Chondrocyte (in vitro differentiated cells): ENCODE measurements around the gene DENND4A. TPM values are rescaled to one million over a fixed set of nuclear protein-coding genes. Genes with fewer than 3 reads are reported as not detected.
A peak's percentile ranks its signal among the peaks of the same experiment; 100 is the strongest.

Experiments
- DNase-seq: peaks from one replicate; pipeline ENCODE4 v3.0.0; 2021; ENCODE audit warnings: mixed read lengths, low spot score
- H3K27ac Mint-ChIP-seq: one replicate; pipeline ENCODE4 v1.8.0; 2021; ENCODE audit warnings: mild to moderate bottlenecking, moderate library complexity, mixed read lengths; ENCODE audit not compliant: unreplicated experiment
- H3K27me3 Mint-ChIP-seq: 2 replicates; pipeline ENCODE4 v1.8.0; 2021; ENCODE audit warnings: low read depth, mixed read lengths
- H3K36me3 Mint-ChIP-seq: 2 replicates; pipeline ENCODE4 v1.8.0; 2021; ENCODE audit warnings: low read depth, mixed read lengths
- H3K4me1 Mint-ChIP-seq: 2 replicates; pipeline ENCODE4 v1.8.0; 2021; ENCODE audit warnings: low read depth, mild to moderate bottlenecking, mixed read lengths
- H3K4me3 Mint-ChIP-seq: one replicate; pipeline ENCODE4 v1.8.0; 2021; ENCODE audit warnings: mild to moderate bottlenecking, moderate library complexity, mixed read lengths; ENCODE audit not compliant: unreplicated experiment
- H3K9me3 Mint-ChIP-seq: 2 replicates; pipeline ENCODE4 v1.8.0; 2021; ENCODE audit warnings: low read depth, mixed read lengths
- total RNA-seq: library from RNA; stranded (reverse); gene quantifications from 3 replicates; pipeline ENCODE4 v1.2.1, GENCODE V29; 2021
- TF ChIP-seq, protein P1 (sequence below): fragments of 200-600 bp; sonication (generic); IDR thresholded peaks from 2 replicates; pipeline ENCODE4 v1.5.0; 2021; ENCODE audit warnings: antibody characterized with exemption, mild to moderate bottlenecking, moderate library complexity

DENND4A gene
- total RNA-seq, 1 donor from 2014 or later, result 9.7 TPM

DNA sequence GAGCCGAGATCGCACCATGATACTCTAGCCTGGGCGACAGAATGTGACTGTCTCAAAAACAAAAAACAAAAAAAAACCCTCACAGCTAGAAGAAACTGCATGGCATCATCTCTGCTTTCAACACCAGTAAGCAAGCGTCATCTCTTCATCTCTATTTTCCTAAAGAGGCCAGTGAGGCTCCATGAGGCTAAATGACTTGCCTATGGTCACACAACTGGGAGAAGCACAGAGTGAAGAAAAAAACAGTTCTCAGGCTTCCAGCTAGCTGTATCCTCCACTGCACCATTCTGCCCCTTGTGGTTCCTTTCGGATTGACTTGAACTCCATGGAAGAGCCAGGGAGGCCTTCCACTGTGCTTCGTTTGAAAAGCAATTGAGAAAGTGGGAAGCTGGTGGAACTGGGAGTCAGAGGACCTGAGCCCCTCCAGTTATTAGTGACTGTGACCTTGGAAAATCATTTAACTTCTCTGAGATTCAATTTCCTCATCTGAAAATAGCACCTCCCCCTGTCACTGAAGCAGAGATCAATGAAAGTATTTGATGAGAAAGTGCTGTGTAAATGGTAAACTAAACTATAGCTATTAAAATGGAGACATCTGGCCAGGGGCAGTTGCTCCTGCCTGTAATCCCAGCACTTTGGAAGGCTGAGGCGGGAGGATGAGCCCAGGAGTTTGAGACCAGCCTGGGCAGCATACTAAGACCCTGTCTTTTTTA, 32.1 kb upstream of the DENND4A start:
- TF ChIP-seq, protein P1, sequence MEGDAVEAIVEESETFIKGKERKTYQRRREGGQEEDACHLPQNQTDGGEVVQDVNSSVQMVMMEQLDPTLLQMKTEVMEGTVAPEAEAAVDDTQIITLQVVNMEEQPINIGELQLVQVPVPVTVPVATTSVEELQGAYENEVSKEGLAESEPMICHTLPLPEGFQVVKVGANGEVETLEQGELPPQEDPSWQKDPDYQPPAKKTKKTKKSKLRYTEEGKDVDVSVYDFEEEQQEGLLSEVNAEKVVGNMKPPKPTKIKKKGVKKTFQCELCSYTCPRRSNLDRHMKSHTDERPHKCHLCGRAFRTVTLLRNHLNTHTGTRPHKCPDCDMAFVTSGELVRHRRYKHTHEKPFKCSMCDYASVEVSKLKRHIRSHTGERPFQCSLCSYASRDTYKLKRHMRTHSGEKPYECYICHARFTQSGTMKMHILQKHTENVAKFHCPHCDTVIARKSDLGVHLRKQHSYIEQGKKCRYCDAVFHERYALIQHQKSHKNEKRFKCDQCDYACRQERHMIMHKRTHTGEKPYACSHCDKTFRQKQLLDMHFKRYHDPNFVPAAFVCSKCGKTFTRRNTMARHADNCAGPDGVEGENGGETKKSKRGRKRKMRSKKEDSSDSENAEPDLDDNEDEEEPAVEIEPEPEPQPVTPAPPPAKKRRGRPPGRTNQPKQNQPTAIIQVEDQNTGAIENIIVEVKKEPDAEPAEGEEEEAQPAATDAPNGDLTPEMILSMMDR, result peak; percentile 82
- Mint-ChIP-seq H3K9me3 (no peaks in the 10 kb centered on the region), H3K27me3 (peaks cover 9% of the 10 kb centered on the region), H3K27ac (no peak overlapping the region), H3K4me1 (peaks cover 5% of the 10 kb centered on the region), H3K4me3 (no peak overlapping the region), H3K36me3 (no peaks in the 10 kb centered on the region)
- no peak for DNase-seq

DNA sequence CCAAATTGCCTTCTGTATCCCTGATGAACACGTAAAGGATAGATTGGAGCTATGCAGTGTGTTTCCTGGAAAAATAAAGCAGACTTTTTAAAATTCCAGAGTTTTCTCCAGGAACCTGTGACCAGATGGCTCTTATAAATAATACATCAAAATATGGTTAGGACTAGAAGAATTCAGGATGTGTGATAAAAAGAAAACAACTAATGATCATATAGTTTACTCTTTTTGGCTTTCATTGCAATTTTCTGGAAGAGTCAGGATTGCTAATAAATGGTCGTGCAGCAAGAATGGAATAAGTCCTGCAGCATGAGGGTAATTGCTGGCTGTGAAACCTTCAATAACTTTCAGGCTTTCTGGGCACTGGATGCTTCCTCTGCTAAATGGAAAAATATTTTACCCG, 30.2 kb upstream of the DENND4A start:
- DNase-seq, result no peak
- Mint-ChIP-seq H3K9me3 (no peaks in the 10 kb centered on the region), H3K27me3 (peaks cover 4% of the 10 kb centered on the region), H3K4me1 (peaks cover 5% of the 10 kb centered on the region), H3K36me3 (no peaks in the 10 kb centered on the region), H3K4me3 (no peak overlapping the region), H3K27ac (no peak overlapping the region)
- TF ChIP-seq, protein P1, result no peak

DNA sequence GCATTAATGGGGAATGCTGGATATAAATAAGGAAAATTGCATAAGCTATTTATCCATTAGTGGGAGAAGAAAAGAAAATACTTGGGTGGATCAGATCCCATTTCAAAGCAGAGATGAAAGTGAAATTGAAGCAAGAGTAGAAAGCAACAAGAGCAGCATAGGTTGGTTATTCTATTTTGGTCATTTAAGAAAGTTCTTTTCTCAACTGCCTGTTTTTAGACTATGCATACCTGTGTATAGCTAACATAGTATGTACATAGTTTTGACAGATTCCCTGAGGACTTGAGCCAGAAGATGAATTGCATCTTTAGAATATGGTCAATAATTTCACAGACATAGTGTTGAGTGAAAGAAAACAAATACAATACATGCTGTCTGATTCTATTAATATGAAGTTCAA, 29.0 kb upstream of the DENND4A start:
- no peaks in the 10 kb centered on the region for H3K36me3 Mint-ChIP-seq
- H3K27me3 Mint-ChIP-seq, result no peaks in the 10 kb centered on the region
- H3K9me3 Mint-ChIP-seq, result no peaks in the 10 kb centered on the region
- H3K4me3 Mint-ChIP-seq, result no peak overlapping the region
- DNase-seq, result no peak
- H3K27ac Mint-ChIP-seq, result no peak overlapping the region
- TF ChIP-seq, protein P1, result no peak
- no peaks in the 10 kb centered on the region for H3K4me1 Mint-ChIP-seq

DNA sequence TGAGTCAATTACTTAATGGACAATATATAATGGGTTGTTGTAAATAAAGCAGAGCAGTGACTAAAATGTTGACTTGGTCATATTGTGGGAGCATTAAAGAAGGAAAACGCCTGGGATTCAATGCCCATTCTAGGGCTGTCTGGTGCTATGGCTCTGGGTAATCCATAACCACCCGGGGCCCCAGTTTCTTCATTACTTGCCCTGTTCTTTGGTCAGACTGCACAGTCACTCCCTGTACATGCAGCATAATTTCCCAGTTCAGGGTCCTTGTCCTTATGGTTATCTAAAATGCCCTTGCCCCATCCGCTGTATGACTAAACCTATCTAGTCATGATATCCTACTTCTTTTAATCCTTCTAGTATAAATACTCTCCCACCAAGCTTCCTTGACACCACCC, 27.5 kb upstream of the DENND4A start:
- Mint-ChIP-seq H3K9me3 (no peaks in the 10 kb centered on the region), H3K4me1 (no peaks in the 10 kb centered on the region), H3K27ac (no peak overlapping the region), H3K4me3 (no peak overlapping the region), H3K36me3 (no peaks in the 10 kb centered on the region), H3K27me3 (no peaks in the 10 kb centered on the region)
- TF ChIP-seq, protein P1, result no peak
- no peak for DNase-seq

DNA sequence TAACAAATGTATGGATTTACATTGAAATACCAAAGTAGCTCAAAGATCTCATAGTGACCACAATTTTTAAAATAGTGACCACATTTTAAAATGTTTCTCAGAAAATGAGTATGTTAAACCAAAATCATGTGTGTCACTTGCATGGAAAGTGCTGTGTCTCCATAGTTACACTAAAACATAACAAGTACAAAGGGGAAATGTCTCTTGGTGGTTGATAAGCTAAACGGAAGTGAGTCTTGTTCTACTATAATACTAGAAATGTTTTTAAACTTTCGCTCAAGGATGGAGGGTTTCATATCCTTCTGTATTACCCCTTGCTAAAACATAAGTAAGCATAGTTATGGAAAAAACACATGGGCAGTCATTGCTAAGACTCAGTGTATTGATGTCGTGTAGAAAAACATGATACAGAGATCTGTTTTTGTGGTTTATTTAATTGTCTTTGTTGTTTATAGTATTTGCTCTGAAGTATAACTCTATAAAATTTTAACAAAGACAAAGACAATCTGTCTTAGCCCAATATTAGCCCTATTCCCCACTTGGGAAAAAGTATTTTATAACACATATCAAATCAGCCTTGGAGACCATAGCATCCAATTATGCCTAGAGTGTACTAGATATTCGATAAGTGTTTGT, 27.0 kb upstream of the DENND4A start:
- Mint-ChIP-seq H3K4me1 (no peaks in the 10 kb centered on the region), H3K36me3 (no peaks in the 10 kb centered on the region), H3K27ac (no peak overlapping the region), H3K9me3 (no peaks in the 10 kb centered on the region), H3K4me3 (no peak overlapping the region), H3K27me3 (no peaks in the 10 kb centered on the region)
- TF ChIP-seq, protein P1, result no peak
- no peak for DNase-seq
